CD4-positive, alpha-beta T cell treated with Interleukin-21 for 1 hour (primary cell): ENCODE results near the gene JAZF1.

Source experiments
- DNase-seq: peaks from one replicate; pipeline ENCODE4 v3.0.0-alpha.2; 2020

The JAZF1 gene

GRCh38 chr7:28165261-28165660, 15.3 kb downstream of the JAZF1 start:
- no peak for DNase-seq

GRCh38 chr7:28163949-28164348, 16.6 kb downstream of the JAZF1 start:
- no peak for DNase-seq

GRCh38 chr7:28161331-28161730, 19.3 kb downstream of the JAZF1 start:
- no peak for DNase-seq

- DNase-seq = no peak
Measured at GRCh38 chr7:28160551-28160991, 20.0 kb downstream of the JAZF1 start.

GRCh38 chr7:28157831-28158416, 22.7 kb downstream of the JAZF1 start:
- DNase-seq = no peak

GRCh38 chr7:28157076-28157745, 23.4 kb downstream of the JAZF1 start:
- DNase-seq = no peak

GRCh38 chr7:28156401-28156800, 24.2 kb downstream of the JAZF1 start:
- DNase-seq = no peak

- no peak for DNase-seq
Measured at GRCh38 chr7:28155964-28156363, 24.6 kb downstream of the JAZF1 start.

GRCh38 chr7:28155019-28155660, 25.5 kb downstream of the JAZF1 start:
- peak; percentile 34 for DNase-seq

GRCh38 chr7:28152594-28152993, 28.0 kb downstream of the JAZF1 start:
- DNase-seq = no peak

GRCh38 chr7:28151965-28152364, 28.6 kb downstream of the JAZF1 start:
- DNase-seq = peak; percentile 60

- DNase-seq = no peak
Measured at GRCh38 chr7:28149291-28150101, 31.1 kb downstream of the JAZF1 start.

GRCh38 chr7:28145931-28146330, 34.7 kb downstream of the JAZF1 start:
- no peak for DNase-seq

GRCh38 chr7:28145090-28145626, 35.4 kb downstream of the JAZF1 start:
- no peak for DNase-seq

- no peak for DNase-seq
Measured at GRCh38 chr7:28144266-28144665, 36.3 kb downstream of the JAZF1 start.

GRCh38 chr7:28142650-28143049, 37.9 kb downstream of the JAZF1 start:
- DNase-seq = no peak

GRCh38 chr7:28140979-28141378, 39.6 kb downstream of the JAZF1 start:
- DNase-seq = no peak

GRCh38 chr7:28138837-28139236, 41.8 kb downstream of the JAZF1 start:
- DNase-seq = no peak

- DNase-seq = no peak
Measured at GRCh38 chr7:28137463-28137862, 43.1 kb downstream of the JAZF1 start.

GRCh38 chr7:28136885-28137284, 43.7 kb downstream of the JAZF1 start:
- DNase-seq = no peak

- DNase-seq = no peak
Measured at GRCh38 chr7:28136420-28136819, 44.2 kb downstream of the JAZF1 start.

GRCh38 chr7:28135760-28136159, 44.8 kb downstream of the JAZF1 start:
- no peak for DNase-seq

- no peak for DNase-seq
Measured at GRCh38 chr7:28135315-28135714, 45.3 kb downstream of the JAZF1 start.
